Smooth muscle cell (in vitro differentiated cells): ENCODE results near the gene ZNRF2. TPM values are rescaled to one million over a fixed set of nuclear protein-coding genes. Genes with fewer than 3 reads are reported as not detected.

Source experiments
- DNase-seq: peaks from one replicate; lab custom pipeline; 2025; ENCODE audit not compliant: unreplicated experiment; lab: John Stamatoyannopoulos, UW
- H2AFZ ChIP-seq: fragments of 200-600 bp; sonication (generic); 2 replicates; pipeline ENCODE4 v1.6.0; 2016; ENCODE audit warnings: antibody characterized with exemption, low read depth, mild to moderate bottlenecking
- H3F3A ChIP-seq: fragments of 200-600 bp; sonication (generic); 2 replicates; pipeline ENCODE4 v1.6.0; 2017; ENCODE audit warnings: antibody characterized with exemption, low read depth
- H3K27ac ChIP-seq: fragments of 200-600 bp; sonication (generic); 2 replicates; pipeline ENCODE4 v1.5.1; 2016; ENCODE audit warnings: low read depth, mild to moderate bottlenecking
- H3K27me3 ChIP-seq: fragments of 200-600 bp; sonication (generic); 2 replicates; pipeline ENCODE4 v1.6.1; 2016; ENCODE audit warnings: low read depth, mild to moderate bottlenecking
- H3K36me3 ChIP-seq: fragments of 200-600 bp; sonication (generic); 2 replicates; pipeline ENCODE4 v1.5.1; 2016; ENCODE audit warnings: low read depth
- H3K4me1 ChIP-seq: fragments of 200-600 bp; sonication (generic); 2 replicates; pipeline ENCODE4 v1.5.1; 2016; ENCODE audit warnings: low read depth
- H3K4me2 ChIP-seq: fragments of 200-600 bp; sonication (generic); 2 replicates; pipeline ENCODE4 v1.6.0; 2016; ENCODE audit warnings: mild to moderate bottlenecking
- H3K4me3 ChIP-seq: fragments of 200-600 bp; sonication (generic); 2 replicates; pipeline ENCODE4 v1.5.1; 2016; ENCODE audit warnings: mild to moderate bottlenecking
- H3K79me2 ChIP-seq: fragments of 200-600 bp; sonication (generic); 2 replicates; pipeline ENCODE4 v1.6.0; 2016; ENCODE audit warnings: low read depth, mild to moderate bottlenecking
- H3K9ac ChIP-seq: fragments of 200-600 bp; sonication (generic); 2 replicates; pipeline ENCODE4 v1.6.0; 2016; ENCODE audit warnings: low read depth
- H3K9me3 ChIP-seq: fragments of 200-600 bp; sonication (generic); replicated peaks from 2 replicates; pipeline ENCODE4 v1.5.1; 2016; ENCODE audit warnings: low read depth
- H4K20me1 ChIP-seq: fragments of 200-600 bp; sonication (generic); 2 replicates; pipeline ENCODE4 v1.6.0; 2016; ENCODE audit warnings: low read depth
- CTCF ChIP-seq: fragments of 200-600 bp; sonication (generic); IDR thresholded peaks from 2 replicates; pipeline ENCODE4 v1.5.1; 2017; ENCODE audit warnings: borderline replicate concordance, mild to moderate bottlenecking, antibody characterized with exemption; ENCODE audit not compliant: insufficient read depth, poor library complexity, severe bottlenecking
- WGBS: methylation state at CpG from one replicate; pipeline ENCODE4 v1.1.7; 2016; ENCODE audit warnings: low lambda C conversion rate; 5-methylcytosine and 5-hydroxymethylcytosine counted together
- polyA plus RNA-seq: library from polyadenylated mRNA; unstranded; fragments of >200 nt; fragmentation: Nextera tagmentation; extraction: Ambion mirVana; gene quantifications from 2 replicates; pipeline ENCODE4 v1.2.1, GENCODE V29; 2016
- total RNA-seq: library from RNA; depleted of rRNA; stranded (reverse); fragments of >200 nt; gene quantifications from 2 replicates; pipeline ENCODE4 v1.2.3, GENCODE V29; 2014

The ZNRF2 gene
- total and polyA plus RNA-seq, 2 experiments from 2014 or later = 2.1 to 13.5 TPM

- no peaks in the 10 kb centered on the region for H3F3A ChIP-seq
- no peak overlapping the region for H3K4me2 ChIP-seq
- no peak overlapping the region for H3K27ac ChIP-seq
- TF ChIP-seq CTCF = no peak
- H3K36me3 ChIP-seq = no peaks in the 10 kb centered on the region
- no peak overlapping the region for H2AFZ ChIP-seq
- 81% methylated on average over 3 of the region's 3 CpGs for WGBS
- no peak overlapping the region for H3K4me3 ChIP-seq
- no peaks in the 10 kb centered on the region for H4K20me1 ChIP-seq
- no peaks in the 10 kb centered on the region for H3K27me3 ChIP-seq
- no peaks in the 10 kb centered on the region for H3K79me2 ChIP-seq
- H3K9ac ChIP-seq = no peak overlapping the region
- no peaks in the 10 kb centered on the region for H3K4me1 ChIP-seq
- H3K9me3 ChIP-seq = no peaks in the 10 kb centered on the region
- no peak for DNase-seq
These were observed 30.6 kb upstream of the ZNRF2 start for GRCh38 chr7:30253796-30254165.

- H2AFZ ChIP-seq = no peak overlapping the region
- H3K4me2 ChIP-seq = no peak overlapping the region
- no peaks in the 10 kb centered on the region for H3F3A ChIP-seq
- no peak overlapping the region for H3K4me3 ChIP-seq
- no peak for TF ChIP-seq CTCF
- H3K9ac ChIP-seq = no peak overlapping the region
- WGBS = 92% methylated on average over 5 of the region's 5 CpGs
- H3K79me2 ChIP-seq = no peaks in the 10 kb centered on the region
- H3K4me1 ChIP-seq = no peaks in the 10 kb centered on the region
- H3K9me3 ChIP-seq = no peaks in the 10 kb centered on the region
- H3K36me3 ChIP-seq = no peaks in the 10 kb centered on the region
- no peak for DNase-seq
- no peak overlapping the region for H3K27ac ChIP-seq
- no peaks in the 10 kb centered on the region for H4K20me1 ChIP-seq
- H3K27me3 ChIP-seq = no peaks in the 10 kb centered on the region
These were observed 30.1 kb upstream of the ZNRF2 start for GRCh38 chr7:30254248-30254647.

GRCh38 chr7:30254717-30255063 is 29.7 kb upstream of the ZNRF2 start:
- H3K36me3 ChIP-seq = no peaks in the 10 kb centered on the region
- H4K20me1 ChIP-seq = no peaks in the 10 kb centered on the region
- WGBS = 90% methylated on average over 4 of the region's 4 CpGs
- DNase-seq = no peak
- no peaks in the 10 kb centered on the region for H3K9me3 ChIP-seq
- H3K27me3 ChIP-seq = no peaks in the 10 kb centered on the region
- no peaks in the 10 kb centered on the region for H3F3A ChIP-seq
- H3K4me1 ChIP-seq = no peaks in the 10 kb centered on the region
- no peak overlapping the region for H2AFZ ChIP-seq
- no peaks in the 10 kb centered on the region for H3K79me2 ChIP-seq
- no peak overlapping the region for H3K4me2 ChIP-seq
- TF ChIP-seq CTCF = no peak
- no peak overlapping the region for H3K4me3 ChIP-seq
- no peak overlapping the region for H3K9ac ChIP-seq
- no peak overlapping the region for H3K27ac ChIP-seq

- H3K79me2 ChIP-seq = no peaks in the 10 kb centered on the region
- no peaks in the 10 kb centered on the region for H3K4me1 ChIP-seq
- H3K27ac ChIP-seq = no peak overlapping the region
- no peak overlapping the region for H3K4me3 ChIP-seq
- no peaks in the 10 kb centered on the region for H3K27me3 ChIP-seq
- H3K9ac ChIP-seq = no peak overlapping the region
- no peaks in the 10 kb centered on the region for H4K20me1 ChIP-seq
- H3K36me3 ChIP-seq = no peaks in the 10 kb centered on the region
- no peak for TF ChIP-seq CTCF
- H3K4me2 ChIP-seq = no peak overlapping the region
- no peak for DNase-seq
- no peaks in the 10 kb centered on the region for H3F3A ChIP-seq
- 79% methylated on average over 4 of the region's 4 CpGs for WGBS
- no peak overlapping the region for H2AFZ ChIP-seq
- no peaks in the 10 kb centered on the region for H3K9me3 ChIP-seq
These were observed 29.2 kb upstream of the ZNRF2 start for GRCh38 chr7:30255064-30255769.
